Measurements from ENCODE around the gene RAB40C.

The RAB40C gene

DNA sequence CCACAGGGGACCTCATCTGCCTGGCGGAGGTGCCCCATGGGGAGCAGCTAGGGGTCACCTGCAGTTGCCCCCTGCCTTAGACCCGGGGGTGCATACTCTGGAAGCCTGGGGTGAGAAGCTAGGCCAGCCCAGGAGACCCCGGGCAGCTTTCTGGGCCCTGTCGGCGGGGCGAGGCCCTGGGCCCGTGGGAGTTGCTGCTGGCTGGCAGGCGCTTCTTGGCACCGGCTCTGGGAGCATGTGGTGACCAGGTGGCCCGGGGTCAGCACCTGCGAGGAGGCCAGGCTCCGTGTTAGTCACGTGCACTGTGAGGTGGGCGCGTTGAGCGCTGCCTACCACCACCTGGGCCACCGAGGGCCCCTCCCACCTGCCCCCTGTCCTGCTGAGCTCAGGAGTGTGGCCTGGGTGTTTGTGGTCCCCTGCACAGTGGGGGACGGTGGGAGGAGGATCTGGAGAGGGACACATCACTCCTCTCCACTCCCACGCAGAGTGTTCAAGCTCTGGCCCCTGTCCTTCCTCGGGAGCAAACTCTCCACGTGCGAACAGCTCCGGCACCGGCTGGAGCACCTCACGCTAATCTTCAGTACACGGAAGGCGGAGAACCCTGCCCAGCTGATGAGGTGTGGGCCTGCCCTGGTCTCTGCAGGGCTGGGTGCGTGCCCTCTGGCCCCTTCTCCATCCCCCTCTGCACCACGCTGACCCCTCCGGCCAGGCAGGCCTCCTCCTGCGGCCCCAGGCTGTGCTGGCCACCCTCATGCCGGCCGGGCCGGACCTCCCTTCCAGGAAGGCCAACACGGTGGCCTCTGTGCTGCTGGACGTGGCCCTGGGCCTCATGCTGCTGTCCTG lies 14.3 kb upstream of the RAB40C start:
- no peak for DNase-seq

DNA sequence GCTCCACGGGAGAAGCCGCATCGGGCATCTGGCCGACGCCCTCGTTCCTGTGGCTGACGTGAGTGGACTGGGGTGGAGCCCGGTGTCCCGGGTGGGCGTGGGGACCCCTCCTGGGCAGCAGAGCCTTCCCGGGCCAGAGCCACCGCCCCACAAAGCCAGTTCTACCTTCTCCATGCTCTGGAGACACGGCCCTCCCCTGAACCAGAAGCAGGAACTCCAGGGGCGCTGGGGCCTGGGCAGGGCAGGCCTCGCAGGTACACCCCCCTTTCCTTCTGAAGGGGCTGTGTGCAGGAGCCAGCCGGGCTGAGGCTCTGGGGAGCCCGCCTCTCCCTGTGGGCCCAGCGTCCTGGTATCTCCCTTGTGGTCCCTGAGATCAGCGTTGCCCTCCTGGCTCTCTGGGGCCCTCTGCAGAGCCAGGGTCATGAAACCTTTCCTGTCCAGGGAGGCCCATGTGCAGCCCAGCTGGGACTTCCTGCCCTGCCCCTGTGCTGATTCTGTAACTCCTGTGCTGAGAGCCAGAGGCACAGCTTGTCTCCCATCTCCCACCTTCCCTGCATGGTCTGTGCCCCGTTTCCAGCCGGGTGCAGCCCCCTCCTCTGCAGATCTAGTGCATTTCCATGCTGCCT lies 13.6 kb upstream of the RAB40C start:
- no peak for DNase-seq

DNA sequence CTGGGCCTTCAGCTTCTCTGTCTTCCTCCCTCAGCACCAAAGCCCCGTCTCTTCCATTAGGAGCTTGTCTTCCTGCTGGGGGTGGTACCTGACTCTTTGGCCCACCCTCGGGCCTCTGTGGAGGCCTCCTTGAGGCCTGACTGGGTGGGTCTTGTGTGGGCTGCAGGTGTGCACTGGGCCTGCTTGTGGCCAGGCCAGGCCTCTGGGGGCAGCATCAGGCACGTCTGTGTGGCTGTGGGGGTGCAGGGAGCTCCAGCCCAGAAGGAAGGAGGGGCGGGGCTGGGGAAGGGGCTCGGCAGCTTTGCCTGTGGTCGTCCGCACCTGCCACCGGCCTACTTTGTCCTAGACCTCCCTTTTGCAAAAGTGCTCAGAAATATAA lies 13.1 kb upstream of the RAB40C start:
- no peak for DNase-seq

DNA sequence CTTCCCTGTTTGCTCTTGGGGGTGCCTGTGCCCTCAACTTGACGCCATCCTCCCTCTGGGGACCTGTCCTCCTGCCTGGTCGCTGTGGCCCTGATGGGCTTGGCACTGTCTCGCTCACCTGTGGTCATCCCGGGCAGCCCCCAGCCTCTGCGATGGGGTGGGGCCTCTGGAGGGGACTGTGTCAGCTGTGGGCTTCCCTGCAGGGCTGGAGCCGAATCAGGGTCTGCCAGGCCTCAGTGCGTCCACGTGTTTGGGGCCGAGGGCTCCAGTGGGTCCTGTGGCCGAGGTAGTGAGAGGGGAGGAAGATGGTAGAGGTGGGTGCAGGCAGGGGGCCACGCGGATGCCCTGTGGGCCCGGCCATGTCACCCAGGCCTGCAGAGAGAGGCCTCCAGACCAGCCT lies 12.1 kb upstream of the RAB40C start:
- DNase-seq, result no peak

DNA sequence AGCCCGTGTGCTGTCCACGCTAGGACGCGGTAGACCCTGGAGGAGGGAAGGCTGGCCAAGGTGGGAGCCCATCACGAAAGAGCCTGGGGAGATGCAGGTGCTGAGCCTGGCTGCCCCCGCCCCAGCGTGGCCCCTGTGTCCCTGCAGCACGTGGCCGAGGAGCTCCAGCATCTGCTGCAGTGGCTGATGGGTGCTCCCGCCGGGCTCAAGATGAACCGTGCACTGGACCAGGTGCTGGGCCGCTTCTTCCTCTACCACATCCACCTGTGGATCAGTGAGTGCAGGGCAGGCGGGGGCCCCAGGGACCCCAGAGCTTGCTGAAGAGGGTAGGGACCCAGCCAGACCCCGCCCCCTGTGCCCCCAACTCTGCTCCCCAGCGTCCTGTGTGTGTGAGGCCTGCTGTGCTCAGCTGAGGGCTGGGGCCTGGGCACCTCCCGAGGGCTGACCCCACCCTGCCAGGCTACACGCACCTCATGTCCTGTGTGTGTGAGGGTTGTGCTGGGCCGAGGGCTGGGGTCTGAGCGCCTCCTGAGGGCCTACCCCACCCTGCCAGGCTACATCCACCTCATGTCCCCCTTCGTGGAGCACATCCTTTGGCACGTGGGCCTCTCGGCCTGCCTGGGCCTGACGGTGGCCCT lies 11.5 kb upstream of the RAB40C start:
- no peak for DNase-seq

DNA sequence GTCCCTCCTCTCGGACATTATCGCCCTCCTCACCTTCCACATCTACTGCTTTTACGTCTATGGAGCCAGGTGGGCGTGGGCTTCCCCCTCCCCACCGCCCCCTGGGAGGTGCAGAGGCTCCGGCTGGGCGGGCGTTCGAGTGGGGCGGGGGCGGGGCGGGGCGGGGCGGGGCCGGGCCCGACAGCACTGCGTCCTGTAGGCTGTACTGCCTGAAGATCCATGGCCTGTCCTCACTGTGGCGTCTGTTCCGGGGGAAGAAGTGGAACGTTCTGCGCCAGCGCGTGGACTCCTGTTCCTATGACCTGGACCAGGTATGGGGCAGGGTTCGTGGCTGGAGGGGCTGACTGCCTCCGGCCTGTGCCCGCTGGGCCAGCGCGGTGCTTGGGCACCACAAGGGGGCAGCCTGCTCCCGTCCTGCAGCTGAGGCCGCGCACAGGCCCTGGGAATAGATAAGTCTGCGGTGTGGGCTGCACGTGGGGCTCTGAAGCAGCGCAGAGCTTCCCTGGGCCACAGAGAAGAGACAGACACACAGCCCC lies 10.9 kb upstream of the RAB40C start:
- peak; percentile 79 for DNase-seq

DNA sequence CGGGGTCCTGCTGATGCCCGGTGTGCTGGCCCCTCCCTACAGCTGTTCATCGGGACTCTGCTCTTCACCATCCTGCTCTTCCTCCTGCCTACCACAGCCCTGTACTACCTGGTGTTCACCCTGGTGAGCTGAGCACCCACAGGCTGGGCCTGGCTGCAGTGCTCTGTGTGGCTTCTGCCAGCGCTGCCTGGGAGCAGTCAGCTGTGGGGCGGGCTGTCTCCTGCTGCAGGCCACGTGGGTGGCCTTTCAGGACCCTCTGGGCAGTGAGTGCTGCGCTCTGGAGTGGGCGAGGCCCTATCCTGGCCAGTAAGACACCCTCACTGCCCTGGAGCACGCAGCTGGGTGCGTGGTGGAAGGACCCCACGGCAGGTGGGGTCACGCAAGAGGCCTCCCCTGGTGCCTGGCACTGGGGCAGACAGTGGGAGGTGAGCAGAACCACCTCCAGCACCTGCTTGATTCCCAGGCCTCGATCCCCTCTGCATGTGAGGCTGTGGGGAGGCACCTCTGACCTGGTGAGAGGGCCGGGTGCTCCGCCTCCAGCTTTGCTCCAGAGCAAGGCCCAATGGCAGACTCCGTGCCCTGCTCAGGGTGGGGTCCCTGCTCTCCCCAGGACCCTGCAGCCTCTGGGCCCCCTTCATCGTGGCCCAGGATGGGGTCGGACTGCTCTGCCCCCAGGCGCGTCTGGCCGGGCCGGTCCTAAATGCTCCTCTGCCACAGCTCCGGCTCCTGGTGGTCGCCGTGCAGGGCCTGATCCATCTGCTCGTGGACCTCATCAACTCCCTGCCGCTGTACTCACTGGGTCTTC lies 9.5 kb upstream of the RAB40C start:
- DNase-seq, result no peak

DNA sequence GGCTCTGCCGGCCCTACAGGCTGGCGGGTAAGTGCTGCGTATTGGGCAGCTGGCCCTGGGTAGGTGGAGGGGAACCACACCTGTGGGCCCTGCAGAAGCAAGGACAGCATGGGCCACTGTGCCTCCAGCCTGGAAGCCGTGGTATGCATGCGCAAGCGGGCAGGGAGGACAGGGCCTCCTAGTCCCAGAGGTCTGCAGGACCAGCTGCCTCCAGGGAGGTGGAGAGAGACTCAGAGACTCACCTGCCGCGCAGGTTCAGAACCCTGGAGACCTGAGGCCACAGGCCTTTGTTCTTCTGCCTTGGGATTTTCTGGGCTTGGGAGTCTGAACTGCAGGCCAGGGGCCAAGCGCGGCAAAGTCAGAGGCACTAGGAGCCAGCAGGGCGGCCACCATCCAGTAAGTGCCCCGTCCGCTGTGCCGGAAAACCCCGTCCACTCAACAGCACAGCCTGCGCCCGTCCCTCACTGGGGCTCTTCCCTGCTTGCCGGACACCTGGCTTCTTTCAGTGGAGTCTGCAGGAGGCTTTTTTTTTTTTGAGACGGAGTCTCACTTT lies 8.8 kb upstream of the RAB40C start:
- no peak for DNase-seq

DNA sequence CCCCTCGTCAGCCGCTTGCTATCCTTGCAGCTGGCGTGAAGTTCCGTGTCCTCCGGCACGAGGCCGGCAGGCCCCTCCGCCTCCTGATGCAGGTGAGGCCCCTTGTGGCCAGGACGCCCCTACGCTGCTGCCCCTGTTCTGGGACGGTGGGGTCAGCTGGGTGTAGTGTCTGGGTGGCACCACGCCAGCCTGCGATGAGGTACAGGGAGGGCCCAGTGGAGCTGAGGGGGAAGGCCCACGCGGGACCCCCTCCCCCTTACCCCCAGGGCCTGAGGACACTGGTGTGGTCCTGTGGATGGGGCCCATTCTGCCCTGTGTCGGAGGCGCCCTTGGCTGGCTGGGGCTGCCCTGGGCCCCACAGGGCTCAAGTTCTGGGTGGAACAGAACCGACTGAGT lies 7.7 kb upstream of the RAB40C start:
- DNase-seq, result no peak

DNA sequence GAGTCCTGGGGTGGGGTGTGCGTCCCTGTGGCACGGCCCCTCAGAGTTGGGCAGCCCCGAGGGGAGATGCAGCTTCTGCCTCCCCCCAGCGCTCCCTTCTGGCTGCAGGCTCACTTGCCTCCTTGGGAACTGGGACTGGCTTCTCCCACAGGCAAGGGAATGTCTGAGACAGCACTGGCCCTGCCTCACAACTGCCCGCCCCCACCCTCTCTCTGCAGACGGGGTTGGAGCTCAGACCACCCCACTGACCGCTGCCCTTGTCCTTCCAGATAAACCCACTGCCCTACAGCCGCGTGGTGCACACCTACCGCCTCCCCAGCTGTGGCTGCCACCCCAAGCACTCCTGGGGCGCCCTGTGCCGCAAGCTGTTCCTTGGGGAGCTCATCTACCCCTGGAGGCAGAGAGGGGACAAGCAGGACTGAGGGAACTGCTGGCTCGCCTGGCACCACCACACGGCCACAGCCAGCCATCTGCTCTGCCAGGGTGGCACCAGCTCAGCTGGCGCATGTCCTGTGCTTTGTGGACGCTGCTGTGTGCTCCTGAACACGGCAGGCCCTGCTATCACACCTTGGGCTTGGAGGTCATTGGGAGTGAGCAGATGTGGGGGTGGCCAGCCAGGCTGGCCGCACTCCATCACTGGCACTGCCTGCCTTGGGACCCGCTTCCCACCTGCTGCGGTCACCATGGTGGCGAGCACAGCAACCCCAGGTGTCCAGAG lies 7.1 kb upstream of the RAB40C start:
- no peak for DNase-seq

DNA sequence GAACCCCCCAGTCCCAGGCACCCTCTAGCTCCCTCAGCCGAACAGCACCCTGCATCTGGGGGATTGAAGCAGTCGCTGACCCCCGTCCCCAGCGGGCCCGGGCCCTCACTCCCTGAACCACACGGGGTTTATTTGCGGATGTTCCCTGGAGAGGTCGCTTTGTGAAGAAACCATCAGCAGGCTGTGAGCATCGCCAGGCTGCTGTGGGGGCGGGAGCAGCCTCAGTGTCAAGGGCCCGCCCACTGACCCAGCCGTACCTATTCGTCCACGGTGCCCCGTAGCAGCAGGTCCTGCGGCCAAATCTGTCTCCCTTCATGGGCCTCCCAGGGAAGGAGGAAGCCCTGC lies 6.4 kb upstream of the RAB40C start:
- DNase-seq, result no peak

DNA sequence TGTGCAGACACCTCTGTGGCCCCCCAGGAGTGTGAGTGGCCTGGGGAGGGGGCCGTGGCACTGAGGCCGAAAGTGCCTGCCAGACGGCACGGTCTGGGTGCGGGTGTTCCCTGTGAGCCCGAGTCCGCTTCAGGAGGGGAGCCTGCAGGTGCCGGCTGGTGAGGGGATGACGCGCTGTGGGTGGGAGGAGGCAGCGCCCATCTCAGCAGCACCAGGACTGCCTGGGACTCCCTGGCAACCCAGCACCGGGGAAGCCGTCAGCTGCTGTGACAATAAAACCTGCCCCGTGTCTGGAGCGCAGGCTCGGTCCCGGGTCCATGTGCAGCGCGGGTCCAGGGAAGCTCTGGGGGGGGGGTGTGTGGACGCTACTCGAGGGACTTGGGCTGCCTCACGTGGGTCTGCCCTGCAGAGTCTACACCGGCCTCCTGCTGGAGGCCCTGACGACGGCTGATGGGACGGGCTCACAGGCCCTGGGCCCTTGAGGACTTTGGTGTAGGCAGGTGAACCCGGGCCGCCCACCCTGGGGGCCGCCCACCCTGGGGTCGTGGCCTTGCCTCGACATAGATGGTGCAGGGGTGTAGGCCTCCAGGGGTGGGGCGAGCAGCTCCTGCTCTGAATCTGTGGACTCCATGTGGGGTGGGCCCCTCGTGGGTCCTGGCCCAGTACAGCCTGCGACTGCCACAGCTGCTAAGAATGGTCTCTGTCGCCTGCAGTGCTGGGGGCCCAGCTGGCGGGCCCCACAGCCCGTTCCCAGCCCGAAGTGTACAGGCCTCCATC lies 5.9 kb upstream of the RAB40C start:
- DNase-seq, result no peak

DNA sequence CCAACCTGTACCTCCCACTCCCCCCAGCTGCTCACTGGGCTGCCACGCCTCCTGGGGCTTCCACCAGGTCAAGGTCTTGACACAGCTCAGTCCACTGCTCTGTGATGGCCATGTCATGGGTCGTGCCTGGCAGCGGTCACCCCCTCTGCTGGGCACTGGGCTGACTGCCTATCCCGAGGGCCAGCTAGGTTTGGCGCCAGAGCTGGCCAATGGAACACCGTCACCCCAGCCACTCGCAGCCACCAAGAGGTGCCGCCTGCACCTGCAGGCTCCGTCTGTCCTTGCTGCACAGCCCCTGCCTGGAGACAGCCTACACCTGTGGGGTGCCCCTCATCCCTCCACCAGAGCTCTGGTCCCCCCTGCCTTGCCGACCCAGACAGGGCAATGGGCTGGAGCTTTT lies 4.5 kb upstream of the RAB40C start:
- peak; percentile 29 for DNase-seq

DNA sequence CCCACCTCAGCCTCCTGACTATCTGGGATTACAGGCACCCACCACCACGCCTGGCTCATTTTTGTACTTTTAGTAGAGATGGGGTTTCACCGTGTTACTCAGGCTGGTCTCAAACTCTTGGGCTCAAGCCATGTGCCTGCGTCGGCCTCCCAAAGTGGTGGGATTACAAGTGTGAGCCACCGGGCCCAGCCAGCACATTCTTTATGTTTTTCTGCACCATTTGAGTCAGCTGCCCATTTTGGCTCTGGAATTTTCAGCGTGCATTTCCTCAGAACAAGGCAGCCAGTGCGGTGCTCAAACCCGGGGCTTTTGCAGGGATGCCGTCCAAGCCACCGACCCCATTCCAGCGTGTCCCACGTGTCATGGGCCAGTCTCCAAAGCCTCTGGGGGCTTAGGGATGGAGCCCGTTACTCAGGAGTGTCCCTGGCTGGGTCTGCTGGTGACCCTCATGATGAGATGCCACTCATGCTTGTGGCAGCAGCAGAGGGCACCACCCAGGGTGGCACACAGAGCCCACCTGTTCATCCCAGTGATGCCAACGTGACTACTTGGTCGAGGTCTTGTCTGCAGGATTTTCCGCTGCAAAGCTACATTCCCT lies 3.7 kb upstream of the RAB40C start:
- DNase-seq, result no peak

DNA sequence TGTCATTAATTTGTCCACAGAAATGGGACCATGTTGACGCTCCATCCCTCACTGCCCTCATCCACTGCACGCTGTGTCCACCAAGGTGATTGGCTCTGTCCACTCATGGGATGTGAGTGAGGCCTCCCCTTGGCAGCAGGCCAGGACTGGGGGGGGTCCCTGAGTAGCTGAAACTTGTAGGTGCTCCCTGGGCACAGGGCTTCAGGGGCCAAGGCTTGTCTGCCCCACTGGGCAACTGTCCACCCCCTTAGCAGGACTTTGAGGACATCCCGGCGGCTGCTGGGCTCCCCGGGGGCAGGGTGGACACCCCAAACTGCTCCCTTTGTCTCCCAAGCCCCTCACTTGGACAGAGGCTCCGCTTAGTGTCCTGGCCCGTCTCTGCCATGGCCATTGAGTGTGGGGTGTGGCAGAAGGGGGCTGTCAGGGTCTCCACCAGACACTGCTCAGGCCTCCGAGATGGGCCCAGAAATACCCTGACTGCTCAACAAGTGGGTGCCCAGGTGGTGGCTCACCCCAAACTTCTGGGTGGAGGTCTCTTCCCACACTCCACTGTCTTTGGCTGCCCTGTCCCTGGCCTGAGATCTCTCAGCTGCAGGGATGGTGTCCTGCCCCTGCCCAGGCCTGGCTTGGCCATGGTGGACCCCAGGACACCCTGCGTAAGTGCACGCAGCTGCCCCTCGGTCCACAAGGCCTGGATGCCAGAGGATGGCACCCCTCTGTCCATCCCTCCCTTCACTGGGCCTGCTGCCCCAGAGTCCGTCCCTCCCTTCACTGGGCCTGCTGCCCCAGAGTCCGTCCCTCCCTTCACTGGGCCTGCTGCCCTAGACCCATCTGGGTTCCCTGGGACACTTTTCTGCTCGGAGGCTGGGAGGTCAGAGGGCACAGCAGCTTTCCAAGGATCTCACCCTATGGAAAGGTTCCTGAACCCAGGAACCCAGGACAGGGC lies 2.9 kb upstream of the RAB40C start:
- DNase-seq, result no peak

DNA sequence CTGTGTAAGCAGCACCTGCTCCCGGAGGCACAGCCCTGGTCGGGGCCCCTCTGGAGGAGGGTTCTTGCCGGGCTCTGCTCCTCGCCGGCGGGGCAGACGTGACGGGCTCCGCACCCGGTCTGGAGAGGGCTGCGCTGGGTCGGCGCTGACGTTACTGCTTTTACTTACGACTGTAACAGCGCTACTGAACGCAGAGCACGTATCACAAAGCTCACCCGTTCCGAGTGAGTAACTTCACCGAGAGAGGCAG lies 1.3 kb upstream of the RAB40C start:
- DNase-seq, result no peak

DNA sequence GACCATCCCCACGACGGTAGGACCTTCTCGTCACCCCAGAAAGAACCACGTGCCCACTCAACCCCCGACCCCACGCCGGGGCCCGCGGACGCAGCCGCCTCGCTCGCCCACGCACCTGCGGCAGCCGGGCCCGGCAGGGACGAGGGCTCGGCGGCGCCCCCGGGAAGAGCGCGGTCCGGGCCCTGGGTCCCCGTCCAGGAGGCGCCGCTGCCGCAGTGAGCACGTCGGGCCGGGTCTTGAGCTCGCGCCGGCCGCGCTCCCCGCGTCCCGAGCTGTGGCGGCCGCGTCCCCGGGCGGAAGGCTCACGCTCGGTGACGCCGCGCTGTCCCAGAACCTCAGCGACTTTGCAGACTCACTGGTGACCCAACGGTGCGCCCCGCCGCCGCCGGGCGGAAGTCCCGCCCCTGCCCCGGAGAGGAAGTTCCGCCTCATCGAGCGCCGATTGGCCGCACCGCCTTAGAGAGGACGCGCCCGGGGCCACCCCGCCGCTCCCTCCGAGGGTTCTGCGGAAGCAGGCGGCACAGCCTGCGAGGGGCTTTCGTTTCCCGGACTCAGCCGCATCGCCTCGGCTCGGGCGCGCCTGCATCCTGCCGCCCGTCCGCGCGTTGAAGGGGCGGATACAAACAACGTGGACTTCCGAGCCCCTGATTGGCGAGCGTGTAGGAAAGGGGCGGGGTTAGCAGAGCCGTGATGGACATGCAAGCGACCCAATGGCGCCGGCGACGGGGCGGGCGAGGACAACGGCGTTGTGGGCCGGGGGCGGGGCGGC lies 793 bp upstream of the RAB40C start:
- peak; percentile 98 for DNase-seq

DNA sequence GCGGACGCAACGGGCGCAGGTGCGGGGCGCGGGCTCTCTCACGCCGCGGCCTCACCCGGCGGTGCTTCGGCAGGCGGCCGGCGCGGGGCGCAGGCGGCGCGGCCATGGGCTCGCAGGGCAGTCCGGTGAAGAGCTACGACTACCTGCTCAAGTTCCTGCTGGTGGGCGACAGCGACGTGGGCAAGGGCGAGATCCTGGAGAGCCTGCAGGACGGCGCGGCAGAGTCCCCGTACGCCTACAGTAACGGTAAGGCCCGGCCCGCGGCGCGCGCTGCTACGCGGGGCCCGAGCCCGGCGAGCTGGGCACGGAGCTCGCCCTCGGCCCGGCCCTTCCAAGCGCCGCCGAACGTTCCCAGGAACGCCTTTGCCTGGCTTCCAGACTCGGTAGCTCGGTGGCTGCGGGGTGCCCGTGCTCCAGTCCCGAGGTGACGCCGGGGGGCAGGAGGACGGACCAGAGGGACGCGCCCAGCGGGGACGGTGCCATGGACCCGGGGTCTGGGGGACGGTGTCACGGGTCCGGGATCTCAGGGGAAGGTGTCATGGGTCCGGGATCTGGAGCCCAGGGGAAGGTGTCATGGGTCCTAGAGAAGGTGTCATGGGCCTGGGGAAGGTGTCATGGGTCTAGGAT lies 435 bp downstream of the RAB40C start:
- peak; percentile 44 for DNase-seq

DNA sequence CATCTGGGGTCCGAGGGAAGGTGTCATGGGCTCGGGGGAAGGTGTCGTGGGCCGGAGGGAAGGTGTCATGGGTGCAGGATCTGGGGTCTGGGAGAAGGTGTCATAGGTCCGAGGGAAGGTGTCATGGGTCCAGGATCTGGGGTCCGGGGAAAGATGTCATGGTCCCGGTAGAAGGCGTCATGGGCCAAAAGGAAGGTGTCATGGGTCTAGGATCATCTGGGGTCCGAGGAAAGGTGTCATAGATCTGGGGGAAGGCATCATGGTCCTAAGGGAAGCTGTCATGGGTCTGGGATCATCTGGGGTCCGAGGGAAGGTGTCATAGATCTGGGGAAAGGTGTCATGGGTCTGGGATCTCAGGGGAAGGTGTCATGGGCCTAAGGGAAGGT lies 942 bp downstream of the RAB40C start:
- no peak for DNase-seq
